GM12878 (cell line): Measurements from ENCODE around the gene RBM26. TPM values are rescaled to one million over a fixed set of nuclear protein-coding genes. Genes with fewer than 3 reads are reported as not detected.

Experiments used
- ATAC-seq: fragments of 200-7000 bp; cut with Tn5 transposase; 3 replicates; pipeline ENCODE4 v1.9.1; 2020; ENCODE audit warnings: mild to moderate bottlenecking, moderate library complexity
- BruUV-seq: library from RNA; stranded (reverse); fragments of 400-500 nt; replicated peaks from 2 replicates; lab custom pipeline; 2021; lab: Mats Ljungman, UMichigan
- CTCF ChIA-PET: fragments of 300-600 bp; sonication (Branson Sonifier 250); formaldehyde crosslinking; extraction: SDS; loops from one replicate; lab custom pipeline; 2021; ENCODE audit warnings: inconsistent platforms; lab: Yijun Ruan, JAX
- POLR2A ChIA-PET: fragments of 350-600 bp; formaldehyde crosslinking; extraction: SDS; loops from one replicate; lab custom pipeline; 2021; ENCODE audit warnings: inconsistent platforms; lab: Charles Lee
- RAD21 ChIA-PET: fragments of 300-600 bp; sonication (Branson Sonifier 250); formaldehyde crosslinking; loops from one replicate; lab custom pipeline; 2023; ENCODE audit warnings: antibody characterized with exemption; ENCODE audit not compliant: unreplicated experiment; lab: Charles Lee
- SMC1A ChIA-PET: fragments of 300-600 bp; sonication (Branson Sonifier 250); formaldehyde crosslinking; loops from one replicate; lab custom pipeline; 2023; ENCODE audit not compliant: unreplicated experiment, uncharacterized antibody; lab: Charles Lee
- DNase-seq: peaks from one replicate; pipeline ENCODE4 v3.0.0-alpha.2; 2011; ENCODE audit warnings: low read depth, low spot score
- FAIRE-seq: peaks from 3 replicates; lab custom pipeline; 2011; peaks lifted over from hg19 to GRCh38; lab: Jason Lieb, UNC
- H2AFZ ChIP-seq: 2 replicates; pipeline ENCODE4 v1.6.0; 2011; ENCODE audit warnings: low read depth, low read length, control low read depth; ENCODE audit not compliant: control insufficient read depth
- H3K27ac ChIP-seq: 2 replicates; pipeline ENCODE4 v1.5.1; 2011; ENCODE audit warnings: control low read depth; ENCODE audit not compliant: control insufficient read depth, insufficient read depth
- H3K27me3 ChIP-seq, 2 experiments: replicated peaks in 1 of 2; 2 replicates each; pipeline versions ENCODE4 v1.6.0 to v1.6.1; 2011; ENCODE audit warnings: low read length in 1 of 2; ENCODE audit not compliant: control insufficient read depth in 2 of 2, insufficient read depth in 2 of 2
- H3K36me3 ChIP-seq, 2 experiments: 2 replicates each; pipeline ENCODE4 v1.5.1; 2011; ENCODE audit warnings: low read length in 1 of 2; ENCODE audit not compliant: control insufficient read depth in 2 of 2, insufficient read depth in 2 of 2
- H3K4me1 ChIP-seq: 2 replicates; pipeline ENCODE4 v1.6.1; 2011; ENCODE audit warnings: mild to moderate bottlenecking, low read length, moderate library complexity, mixed read lengths; ENCODE audit not compliant: control insufficient read depth, insufficient read depth
- H3K4me2 ChIP-seq: 2 replicates; pipeline ENCODE4 v1.6.0; 2011; ENCODE audit warnings: control low read depth; ENCODE audit not compliant: control insufficient read depth, insufficient read depth
- H3K4me3 ChIP-seq: fragments of 200-600 bp; sonication (generic); 2 replicates; pipeline ENCODE4 v1.5.1; 2016
- H3K79me2 ChIP-seq: 2 replicates; pipeline ENCODE4 v1.6.0; 2011; ENCODE audit warnings: low read length; ENCODE audit not compliant: control insufficient read depth, insufficient read depth
- H3K9ac ChIP-seq: 2 replicates; pipeline ENCODE4 v1.8.0; 2011; ENCODE audit warnings: low read length, control low read depth, mixed read lengths; ENCODE audit not compliant: control insufficient read depth, insufficient read depth
- H3K9me3 ChIP-seq: replicated peaks from 3 replicates; pipeline ENCODE4 v1.5.1; 2011; ENCODE audit warnings: mild to moderate bottlenecking, low read length; ENCODE audit not compliant: control insufficient read depth, insufficient read depth
- H4K20me1 ChIP-seq: 2 replicates; pipeline ENCODE4 v1.6.0; 2011; ENCODE audit not compliant: control insufficient read depth, insufficient read depth
- ATF2 ChIP-seq: IDR thresholded peaks from 2 replicates; pipeline ENCODE4 v1.6.1; 2012; ENCODE audit warnings: low read length, inconsistent platforms
- CEBPB ChIP-seq, 2 experiments: fragments of 150-350 bp in 1 of 2; IDR thresholded peaks; 2 replicates each; pipeline ENCODE4 v1.6.1; 2012 to 2014; ENCODE audit warnings: low read depth in 2 of 2, low read length in 2 of 2, borderline replicate concordance in 1 of 2, inconsistent platforms in 1 of 2
- EZH2 ChIP-seq: IDR thresholded peaks from 2 replicates; pipeline ENCODE4 v1.6.1; 2012; ENCODE audit warnings: low read depth, mild to moderate bottlenecking, control low read depth, inconsistent platforms, low read length, borderline replicate concordance; ENCODE audit not compliant: control insufficient read depth
- HDGF ChIP-seq: fragments of 450-650 bp; IDR thresholded peaks from 2 replicates; pipeline ENCODE4 v1.6.1; 2016; ENCODE audit warnings: antibody characterized with exemption
- JUNB ChIP-seq: IDR thresholded peaks from 2 replicates; pipeline ENCODE4 v1.6.1; 2016; ENCODE audit warnings: antibody characterized with exemption, mild to moderate bottlenecking
- MEF2B ChIP-seq: fragments of 450-650 bp; IDR thresholded peaks from 2 replicates; pipeline ENCODE4 v1.6.1; 2018; ENCODE audit warnings: mild to moderate bottlenecking, moderate library complexity; ENCODE audit not compliant: partially characterized antibody, poor library complexity, severe bottlenecking
- NFIC ChIP-seq: IDR thresholded peaks from 2 replicates; pipeline ENCODE4 v1.6.1; 2012; ENCODE audit warnings: low read depth, mild to moderate bottlenecking, inconsistent platforms, low read length, moderate library complexity
- NR2C1 ChIP-seq: fragments of 450-650 bp; IDR thresholded peaks from 2 replicates; pipeline ENCODE4 v1.6.1; 2017; ENCODE audit warnings: antibody characterized with exemption, mild to moderate bottlenecking, moderate library complexity
- PML ChIP-seq: IDR thresholded peaks from 2 replicates; pipeline ENCODE4 v1.6.1; 2012; ENCODE audit warnings: low read length, inconsistent platforms
- RAD21 ChIP-seq: IDR thresholded peaks from 2 replicates; pipeline ENCODE4 v1.6.1; 2011; ENCODE audit warnings: mild to moderate bottlenecking, low read depth, low read length, moderate library complexity; ENCODE audit not compliant: insufficient read depth
- RELB ChIP-seq: fragments of 450-650 bp; IDR thresholded peaks from 2 replicates; pipeline ENCODE4 v1.6.1; 2017; ENCODE audit warnings: low read depth, mild to moderate bottlenecking, moderate library complexity
- TARDBP ChIP-seq: IDR thresholded peaks from 2 replicates; pipeline ENCODE4 v1.6.1; 2016; ENCODE audit warnings: borderline replicate concordance
- TBL1XR1 ChIP-seq: IDR thresholded peaks from 2 replicates; pipeline ENCODE4 v1.6.1; 2012; ENCODE audit warnings: low read depth, low read length, improper control_type of control experiment
- ZNF384 ChIP-seq: IDR thresholded peaks from 2 replicates; pipeline ENCODE4 v1.6.1; 2012; ENCODE audit warnings: low read depth, mild to moderate bottlenecking, low read length, improper control_type of control experiment, borderline replicate concordance
- WGBS: methylation state at CpG from one replicate; pipeline ENCODE4 v1.1.6; 2016; ENCODE audit warnings: low lambda C conversion rate; ENCODE audit not compliant: insufficient replicate concordance, insufficient coverage; ENCODE audit errors: missing lambda C conversion rate; 5-methylcytosine and 5-hydroxymethylcytosine counted together
- in situ Hi-C: fragments of 300-500 bp; cut with MboI; formaldehyde crosslinking; loops from 9 replicates; pipeline ENCODE4 v1.14.3; 2018; ENCODE audit warnings: mixed read lengths
- intact Hi-C: fragments of 100-400 bp; cut with micrococcal nuclease; formaldehyde crosslinking; loops from one replicate; pipeline ENCODE4 v1.14.2; 2022; ENCODE audit not compliant: unreplicated experiment
- polyA plus RNA-seq, 11 experiments: library from polyadenylated mRNA; depleted of rRNA in 4 of 11; unstranded in 6 of 11; stranded (reverse) in 5 of 11; fragments of >200 nt; fragmentation: Nextera tagmentation in 4 of 11; fragmentation: Illumina TruSeq in 1 of 11; extraction: Ambion mirVana in 4 of 11; extraction: Trizol in 1 of 11; gene quantifications; 1 replicate in 1 of 11; 2 replicates in 10 of 11; pipeline versions ENCODE4 v1.2.1 to v1.2.3, GENCODE V29; 2011 to 2016; ENCODE audit warnings: inconsistent platforms in 2 of 11, missing spikeins in 2 of 11, low read depth in 1 of 11
- total RNA-seq, 4 experiments: library from RNA; depleted of rRNA in 3 of 4; stranded (reverse); fragments of >200 nt in 3 of 4; fragmentation: Illumina TruSeq in 1 of 4; extraction: Trizol in 1 of 4; gene quantifications; 2 replicates each; pipeline versions ENCODE4 v1.2.1 to v1.2.3, GENCODE V29; 2013 to 2021

The RBM26 gene
- total and polyA plus RNA-seq, 10 of the 15 experiments (the other 5 are each of a cell fraction or from before 2014, with no cell fraction given): 17.6 to 71.3 (median 38.9) TPM

- Histone ChIP-seq H3K9ac (no peak overlapping the region), H3K4me3 (peak overlapping the region; percentile 32), H3K9me3 (peaks cover 12% of the 10 kb centered on the region; the same call in 2 of the 3 replicates), H3K79me2 (peaks cover 92% of the 10 kb centered on the region), H3K4me2 (peak overlapping the region; percentile 62), H3K27ac (peak overlapping the region; percentile 29; the same call in 1 of the 2 replicates), H3K27me3 (no peaks in the 10 kb centered on the region), H3K36me3 (peaks cover 2 to 11% of the 10 kb centered on the region in 2 experiments; a peak in 3 of 4 replicates), H4K20me1 (peaks cover 6% of the 10 kb centered on the region), H2AFZ (no peak overlapping the region), H3K4me1 (peaks cover 29% of the 10 kb centered on the region)
- peak; percentile 66 for ATAC-seq
- intact Hi-C loops (loop anchor here (5.0 kb wide), 1 partner anchor 396 kb away; no protein-coding TSS in a partner anchor), in situ Hi-C loops (loop anchor here (25.0 kb wide), 1 partner anchor 1681 kb away; no protein-coding TSS in a partner anchor)
- ChIA-PET SMC1A (interaction anchor here (0.9 to 2.6 kb wide), 11 partner anchors 9 to 147 kb away, joined by 3 to 10 read pairs (median 5); partner anchors contain the start of gene RBM26), CTCF (interaction anchor here (0.8 to 4.0 kb wide), 12 partner anchors 8 to 148 kb away, joined by 3 to 48 read pairs (median 5); partner anchors contain the start of gene RBM26), RAD21 (interaction anchor here (0.9 to 2.7 kb wide), 4 partner anchors 9 to 149 kb away, joined by 3 to 14 read pairs (median 4); no protein-coding TSS in a partner anchor), POLR2A (interaction anchor here (0.6 to 1.8 kb wide), 2 partner anchors 13 to 265 kb away, joined by 4 to 7 read pairs; partner anchors contain the start of gene RBM26)
- no TSS peak for BruUV-seq
- FAIRE-seq: peak; percentile 49
- DNase-seq: no peak
- WGBS: 40% methylated on average over 6 of the region's 6 CpGs
- TF ChIP-seq NFIC: peak; percentile 59; the same call in 1 of the 2 replicates
- no peak for TF ChIP-seq MEF2B
- no peak for TF ChIP-seq NR2C1
- TF ChIP-seq ATF2: peak; percentile 33; the same call in 1 of the 2 replicates
- no peak for TF ChIP-seq TARDBP
- TF ChIP-seq RAD21: no peak
- no peak for TF ChIP-seq TBL1XR1
- TF ChIP-seq PML: 0 out of 2 replicates have a peak, but pooled peaks have one; percentile 31
- TF ChIP-seq EZH2: no peak
- TF ChIP-seq JUNB: peak; percentile 58
- no peak for TF ChIP-seq HDGF
- no peak for TF ChIP-seq ZNF384
- TF ChIP-seq CEBPB (IDR thresholded peaks at IDR 0.05; ENCODE audit: borderline replicate concordance in 1 of 2, low read depth in 2 of 2, low read length in 2 of 2): no peak
- TF ChIP-seq RELB: peak; percentile 64
Measured at GRCh38 chr13:79392882-79393563, 13.0 kb downstream of the RBM26 start.
